GM18499 (cell line): Measurements from ENCODE around the gene NFKBIZ.
"Not testable (repeated sequence)": the region's sequence is repeated elsewhere in the genome, so short reads cannot be mapped to it uniquely, and the experiment has no call there.

Experiments used
- ATAC-seq: cut with Tn5 transposase; IDR thresholded peaks from one replicate; pipeline ENCODE4 v1.9.1; 2021; ENCODE audit warnings: moderate number of reproducible peaks; ENCODE audit not compliant: insufficient read depth, unreplicated experiment

The NFKBIZ gene

GRCh38 chr3:101905573-101905972 is 56.3 kb downstream of the NFKBIZ start:
- ATAC-seq, result not testable (repeated sequence)
